H54 (cell line): ENCODE measurements around the gene GRID1.

Experiments
- DNase-seq: peaks from one replicate; pipeline ENCODE4 v3.0.0; 2011; ENCODE audit warnings: low spot score, mixed read lengths; ENCODE audit not compliant: insufficient read length
- FAIRE-seq: peaks from 3 replicates; lab custom pipeline; 2011; peaks lifted over from hg19 to GRCh38; lab: Jason Lieb, UNC
- POLR2A ChIP-seq: IDR thresholded peaks from 2 replicates; pipeline ENCODE4 v1.6.1; 2011; ENCODE audit warnings: low read depth, mild to moderate bottlenecking, low read length

Gene GRID1

GRCh38 chr10:86345859-86346798, 20.5 kb downstream of the GRID1 start:
- TF ChIP-seq POLR2A = no peak

GRCh38 chr10:86345296-86345858, 21.2 kb downstream of the GRID1 start:
- DNase-seq (no peak), FAIRE-seq (no peak)
- TF ChIP-seq POLR2A = no peak

More at GRCh38 chr10:86345859-86346798, 20.5 kb downstream of the GRID1 start:
- DNase-seq (peak; percentile 81), FAIRE-seq (peak; percentile 64)

GRCh38 chr10:86344714-86345161, 21.9 kb downstream of the GRID1 start:
- no peak for TF ChIP-seq POLR2A
- FAIRE-seq (no peak), DNase-seq (peak; percentile 55)

- DNase-seq (no peak), FAIRE-seq (no peak)
- TF ChIP-seq POLR2A = no peak
These were observed 22.3 kb downstream of the GRID1 start for GRCh38 chr10:86344281-86344680.

DNA sequence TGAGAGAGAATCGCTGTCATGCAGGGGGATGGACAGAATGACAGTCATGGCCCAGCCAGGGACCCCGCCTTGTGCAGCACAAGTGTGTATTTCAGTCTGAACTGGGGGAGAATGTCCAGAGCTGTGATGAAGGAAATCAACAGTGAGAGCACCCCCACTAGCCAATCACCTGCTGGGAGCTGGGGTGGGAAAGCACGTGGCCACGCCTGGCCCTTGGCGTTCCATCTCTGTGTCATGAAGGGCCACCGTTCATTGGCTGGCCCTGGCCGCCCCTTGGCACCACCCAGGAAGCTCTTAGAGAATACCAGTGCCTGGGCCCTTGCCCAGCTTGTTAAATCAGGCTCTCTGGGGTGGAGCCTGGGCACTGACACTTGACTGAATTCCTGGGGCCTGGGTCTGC, 22.8 kb downstream of the GRID1 start:
- DNase-seq = no peak
- no peak for FAIRE-seq
- no peak for TF ChIP-seq POLR2A

DNA sequence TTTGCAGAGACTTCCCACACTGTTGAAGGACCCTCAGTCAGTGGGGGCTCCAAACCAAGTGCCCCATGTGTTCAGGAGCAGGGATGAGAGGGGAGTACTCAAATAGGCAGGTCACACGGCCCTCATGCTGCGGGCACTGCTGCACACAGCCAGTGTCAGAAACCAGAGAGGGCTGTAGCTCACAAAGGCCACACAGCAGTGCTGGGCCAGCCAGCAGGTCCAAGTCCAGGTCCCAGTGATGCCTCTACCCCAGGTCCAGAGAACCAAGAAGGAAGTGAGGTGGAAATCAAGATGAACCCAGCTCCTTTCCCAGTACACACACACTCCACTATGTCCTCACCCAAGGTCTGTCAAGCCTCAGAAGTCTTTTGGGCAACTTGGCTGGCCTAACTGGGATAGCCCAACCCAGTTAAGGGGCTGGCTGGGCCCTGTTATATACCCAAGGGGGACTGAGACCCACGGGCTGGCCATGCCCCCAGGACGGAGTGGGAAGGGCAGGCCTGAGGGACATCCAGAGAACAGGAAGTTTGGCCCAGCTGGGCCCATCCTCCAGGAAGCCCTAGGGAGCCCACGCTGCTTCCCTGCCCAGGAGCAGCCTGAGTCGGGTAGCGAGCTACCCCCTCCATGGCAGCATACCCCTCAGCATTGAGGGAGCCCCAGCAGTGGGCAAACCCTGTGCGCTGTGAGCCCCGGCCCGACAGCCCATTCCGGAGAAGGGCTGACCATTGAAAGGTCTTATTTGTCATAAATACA, 24.3 kb downstream of the GRID1 start:
- TF ChIP-seq POLR2A = no peak
- DNase-seq = no peak
- no peak for FAIRE-seq

- TF ChIP-seq POLR2A = no peak
- no peak for FAIRE-seq
- DNase-seq = no peak
These were observed 25.2 kb downstream of the GRID1 start for GRCh38 chr10:86341361-86341811.

GRCh38 chr10:86340991-86341260, 25.7 kb downstream of the GRID1 start:
- TF ChIP-seq POLR2A = no peak
- DNase-seq (no peak), FAIRE-seq (no peak)

- no peak for DNase-seq
- no peak for TF ChIP-seq POLR2A
- no peak for FAIRE-seq
These were observed 26.2 kb downstream of the GRID1 start for GRCh38 chr10:86340176-86340990.

DNA sequence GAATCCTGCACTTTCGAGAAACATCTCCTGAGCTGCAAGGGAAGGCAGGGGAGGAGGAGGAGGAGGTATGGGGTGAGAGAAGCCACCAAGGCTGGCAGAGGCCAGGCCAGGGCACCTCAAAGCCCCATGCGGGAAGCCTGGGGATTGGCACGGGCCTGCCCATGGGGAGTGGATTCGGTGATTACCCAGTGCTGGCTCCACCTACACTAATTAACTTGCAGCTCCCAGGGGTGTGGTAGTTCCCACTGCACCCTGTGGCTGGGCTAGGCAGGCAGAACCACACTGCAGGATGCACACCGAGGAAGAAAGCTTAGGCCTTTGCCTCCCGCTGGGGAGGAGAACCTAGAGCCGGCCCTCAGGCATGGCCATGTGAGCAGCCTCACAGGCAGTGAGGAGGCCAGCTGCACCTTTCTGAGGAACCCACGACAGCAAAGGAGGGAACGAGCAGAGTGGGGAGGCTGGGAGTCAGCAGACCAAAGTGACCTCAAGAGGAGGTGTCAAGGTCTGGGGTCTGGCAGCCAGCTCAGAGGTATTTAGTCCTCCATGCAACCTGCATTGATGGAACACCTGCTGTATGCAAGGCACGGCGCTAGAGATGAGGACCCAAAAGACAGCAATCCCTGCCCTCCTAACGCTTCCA, 27.2 kb downstream of the GRID1 start:
- TF ChIP-seq POLR2A = no peak
- FAIRE-seq (no peak), DNase-seq (no peak)

DNA sequence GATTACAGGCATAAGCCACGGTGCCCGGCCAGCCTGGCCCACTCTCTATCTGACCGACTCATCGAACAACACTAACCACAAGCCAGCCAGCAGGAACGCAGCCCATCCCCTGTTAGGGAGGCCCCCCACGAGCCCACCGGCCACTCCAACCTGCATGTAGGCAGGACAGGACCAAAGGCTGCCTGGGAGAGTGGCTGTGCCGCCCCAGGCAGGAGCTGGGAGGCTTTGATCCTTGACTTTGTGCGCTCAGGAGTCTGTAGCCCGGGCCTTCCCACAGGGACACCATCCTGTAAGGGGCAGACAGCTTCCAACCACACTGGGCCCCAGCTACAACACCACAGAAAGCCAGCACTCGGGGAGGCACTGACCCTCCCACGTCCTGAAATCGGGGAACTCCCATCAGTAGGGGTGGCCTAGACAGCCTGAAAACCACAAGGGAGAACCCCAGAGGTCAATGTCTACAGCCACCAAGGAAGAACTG, 29.4 kb downstream of the GRID1 start:
- no peak for FAIRE-seq
- TF ChIP-seq POLR2A = no peak
- no peak for DNase-seq

DNA sequence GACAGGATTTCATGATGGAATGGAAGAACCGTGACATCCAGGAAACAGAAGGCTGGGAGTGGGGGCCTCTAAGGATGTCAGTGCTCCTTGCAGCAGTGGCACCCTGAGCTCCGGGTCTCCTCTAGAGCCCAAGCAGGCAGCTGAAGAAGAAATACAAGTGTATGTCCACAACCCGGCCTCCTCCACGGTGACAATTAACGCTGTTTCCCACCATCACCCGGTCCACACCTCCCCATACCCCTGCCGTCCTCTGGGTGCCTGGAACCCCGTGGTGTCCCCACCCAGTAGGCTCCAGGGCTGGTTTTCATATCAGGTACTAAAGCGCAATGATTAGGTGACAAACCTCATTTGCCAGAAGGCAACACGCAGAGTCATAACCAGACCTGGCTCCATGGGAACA, 30.3 kb downstream of the GRID1 start:
- no peak for TF ChIP-seq POLR2A
- FAIRE-seq = no peak
- no peak for DNase-seq

- no peak for FAIRE-seq
- no peak for TF ChIP-seq POLR2A
These were observed 30.8 kb downstream of the GRID1 start for GRCh38 chr10:86335831-86336230.

More at GRCh38 chr10:86335831-86336230, 30.8 kb downstream of the GRID1 start:
- no peak for DNase-seq
